Measurements from ENCODE around the gene CTCFL. TPM values are rescaled to one million over a fixed set of nuclear protein-coding genes. Genes with fewer than 3 reads are reported as not detected.
"Not testable (repeated sequence)": the region's sequence is repeated elsewhere in the genome, so short reads cannot be mapped to it uniquely, and the experiment has no call there.

CTCFL gene
- polyA plus RNA-seq, 3 donors from 2014 or later: not detected

GRCh38 chr20:57523782-57524181, 1.2 kb downstream of the CTCFL start:
- DNase-seq: no peak

DNA sequence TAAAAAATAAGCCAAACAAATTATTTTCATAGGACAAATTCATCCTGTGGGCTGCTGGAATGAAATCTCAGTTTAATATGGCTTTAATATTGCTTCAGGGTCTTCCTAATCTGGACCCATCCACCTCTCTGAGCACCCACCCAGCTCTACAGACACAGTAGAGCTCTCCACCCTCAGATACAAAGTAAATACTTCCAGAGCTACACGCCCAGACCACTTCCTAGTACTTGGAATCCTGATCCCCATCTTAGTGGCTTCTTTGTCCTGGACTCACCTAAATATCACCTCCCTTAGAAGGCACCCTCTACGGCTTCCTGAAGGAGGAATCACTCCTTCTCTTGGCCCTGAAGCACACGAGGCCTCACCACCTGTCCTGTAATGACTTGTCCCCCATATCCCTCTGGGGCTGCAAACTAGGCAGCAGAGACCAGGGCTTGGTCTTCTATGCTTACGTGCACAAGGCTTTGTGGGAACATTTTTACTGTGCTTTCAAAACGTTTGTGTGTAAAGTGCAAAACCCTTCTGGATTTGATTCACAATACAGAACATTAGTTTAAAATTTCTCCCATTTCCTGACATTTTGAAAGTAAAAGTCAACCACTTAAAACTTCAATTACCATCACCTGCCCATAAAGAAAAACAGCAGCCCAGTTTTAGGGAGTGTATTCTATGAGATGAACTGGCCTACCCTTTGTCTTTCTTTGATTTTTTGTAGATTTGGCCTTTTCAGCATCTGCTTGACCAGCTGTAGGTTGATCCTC, 2.4 kb downstream of the CTCFL start:
- DNase-seq: no peak
- Mint-ChIP-seq H3K27me3 (ENCODE audit: low read depth in 3 of 3) (peaks cover 0 to 3% (median 3%) of the 10 kb centered on the region in 3 donors), H3K4me3 (no peak overlapping the region), H3K4me1 (no peaks in the 10 kb centered on the region), H3K36me3 (no peaks in the 10 kb centered on the region), H3K27ac (no peak overlapping the region), H3K9me3 (no peaks in the 10 kb centered on the region)

More at GRCh38 chr20:57523782-57524181, 1.2 kb downstream of the CTCFL start:
- Mint-ChIP-seq H3K4me3 (no peak overlapping the region), H3K27me3 (ENCODE audit: low read depth in 3 of 3) (peaks cover 0 to 3% (median 3%) of the 10 kb centered on the region in 3 donors), H3K4me1 (no peaks in the 10 kb centered on the region), H3K36me3 (no peaks in the 10 kb centered on the region), H3K27ac (no peak overlapping the region), H3K9me3 (no peaks in the 10 kb centered on the region)

- Mint-ChIP-seq H3K27ac (no peak overlapping the region), H3K36me3 (no peaks in the 10 kb centered on the region), H3K9me3 (no peaks in the 10 kb centered on the region), H3K4me1 (no peaks in the 10 kb centered on the region), H3K27me3 (ENCODE audit: low read depth in 3 of 3) (peaks cover 0 to 8% (median 0%) of the 10 kb centered on the region in 3 donors), H3K4me3 (no peak overlapping the region)
- no peak for DNase-seq
Observed at GRCh38 chr20:57517904-57518303, 7.0 kb downstream of the CTCFL start.

GRCh38 chr20:57514273-57514751, 10.6 kb downstream of the CTCFL start:
- peaks cover 4 to 9% (median 8%) of the 10 kb centered on the region in 3 donors for H3K27me3 Mint-ChIP-seq (ENCODE audit: low read depth in 3 of 3)
- no peak overlapping the region for H3K27ac Mint-ChIP-seq
- H3K4me1 Mint-ChIP-seq: no peaks in the 10 kb centered on the region
- H3K4me3 Mint-ChIP-seq: no peak overlapping the region
- H3K36me3 Mint-ChIP-seq: no peaks in the 10 kb centered on the region
- no peaks in the 10 kb centered on the region for H3K9me3 Mint-ChIP-seq
- peak in 1 of 3 donors; percentile 6 for DNase-seq

DNA sequence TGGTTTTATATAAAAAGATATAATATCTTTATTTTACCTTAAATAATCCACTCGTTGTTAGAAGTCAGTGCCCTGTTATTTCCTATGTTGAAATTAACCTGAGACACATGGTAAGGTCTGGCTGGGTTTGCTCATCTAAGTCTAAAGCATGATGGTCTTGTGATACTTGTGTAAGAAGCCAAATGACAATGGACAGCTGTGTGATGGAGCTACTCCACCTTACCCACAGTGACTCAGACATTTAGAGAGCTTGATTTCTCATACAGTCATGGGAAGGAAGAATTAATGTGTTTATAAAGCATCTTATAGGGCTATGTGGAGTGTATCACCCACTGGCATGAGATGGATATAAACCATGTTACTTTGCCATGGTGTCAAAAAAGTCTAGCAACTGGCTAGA, 11.7 kb downstream of the CTCFL start:
- Mint-ChIP-seq H3K9me3 (no peaks in the 10 kb centered on the region), H3K4me1 (no peaks in the 10 kb centered on the region), H3K27me3 (ENCODE audit: low read depth in 3 of 3) (peaks cover 4 to 9% (median 8%) of the 10 kb centered on the region in 3 donors)

GRCh38 chr20:57512432-57512831, 12.5 kb downstream of the CTCFL start:
- Mint-ChIP-seq H3K4me3 (no peak overlapping the region), H3K36me3 (no peaks in the 10 kb centered on the region), H3K27ac (no peak overlapping the region), H3K27me3 (ENCODE audit: low read depth in 3 of 3) (peaks cover 7 to 9% (median 8%) of the 10 kb centered on the region in 3 donors), H3K9me3 (no peaks in the 10 kb centered on the region), H3K4me1 (no peaks in the 10 kb centered on the region)
- no peak for DNase-seq

More for the DNA sequence above, 11.7 kb downstream of the CTCFL start:
- no peak for DNase-seq
- H3K4me3 Mint-ChIP-seq: no peak overlapping the region
- no peaks in the 10 kb centered on the region for H3K36me3 Mint-ChIP-seq
- no peak overlapping the region for H3K27ac Mint-ChIP-seq

GRCh38 chr20:57511709-57512108, 13.2 kb downstream of the CTCFL start:
- not testable (repeated sequence) for DNase-seq; H3K4me1 Mint-ChIP-seq; H3K27me3 Mint-ChIP-seq (ENCODE audit: low read depth in 3 of 3); H3K9me3 Mint-ChIP-seq; H3K36me3 Mint-ChIP-seq; H3K4me3 Mint-ChIP-seq; H3K27ac Mint-ChIP-seq

DNA sequence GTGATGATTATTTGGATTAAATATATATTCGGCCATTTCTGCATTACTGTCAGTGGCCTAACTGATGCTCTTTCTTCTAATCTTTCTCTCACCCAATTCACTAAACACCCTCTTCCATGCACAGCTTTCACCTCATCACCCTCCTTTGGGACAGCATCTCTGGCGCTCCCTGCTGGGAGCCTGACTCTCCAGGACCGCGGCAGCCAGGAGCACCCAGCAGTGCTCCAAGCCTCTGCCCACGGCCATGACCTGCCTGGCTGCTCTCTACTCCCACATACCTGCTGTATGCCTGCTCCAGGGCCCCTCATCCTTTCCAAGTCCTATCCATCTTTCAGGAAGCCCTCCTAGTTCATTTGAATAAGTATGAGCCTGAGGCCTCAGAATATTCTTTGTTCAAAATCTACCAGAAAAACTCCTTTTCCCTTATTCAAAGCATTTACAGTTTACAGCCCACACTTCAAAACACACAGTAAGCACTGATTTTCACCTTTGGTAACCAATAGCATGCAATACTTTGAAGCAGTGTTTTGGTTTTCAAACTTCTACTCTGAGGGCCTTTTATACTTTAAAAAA, 15.2 kb downstream of the CTCFL start:
- Mint-ChIP-seq H3K9me3 (no peaks in the 10 kb centered on the region), H3K27me3 (ENCODE audit: low read depth in 3 of 3) (peaks cover 8 to 15% (median 9%) of the 10 kb centered on the region in 3 donors), H3K36me3 (no peaks in the 10 kb centered on the region), H3K4me1 (no peaks in the 10 kb centered on the region), H3K27ac (no peak overlapping the region), H3K4me3 (no peak overlapping the region)
- no peak for DNase-seq

- no peak overlapping the region for H3K4me3 Mint-ChIP-seq
- no peaks in the 10 kb centered on the region for H3K9me3 Mint-ChIP-seq
- no peaks in the 10 kb centered on the region for H3K36me3 Mint-ChIP-seq
- H3K27me3 Mint-ChIP-seq (ENCODE audit: low read depth in 3 of 3): peaks cover 8 to 16% (median 14%) of the 10 kb centered on the region in 3 donors
- no peak overlapping the region for H3K27ac Mint-ChIP-seq
- DNase-seq: no peak
- H3K4me1 Mint-ChIP-seq: no peaks in the 10 kb centered on the region
Observed at GRCh38 chr20:57508831-57509230, 16.1 kb downstream of the CTCFL start.

- Mint-ChIP-seq H3K4me1 (no peaks in the 10 kb centered on the region), H3K27ac (no peak overlapping the region), H3K9me3 (no peaks in the 10 kb centered on the region), H3K36me3 (no peaks in the 10 kb centered on the region), H3K4me3 (no peak overlapping the region), H3K27me3 (ENCODE audit: low read depth in 3 of 3) (peaks cover 8 to 18% (median 14%) of the 10 kb centered on the region in 3 donors)
- no peak for DNase-seq
Observed at GRCh38 chr20:57508381-57508780, 16.6 kb downstream of the CTCFL start.

GRCh38 chr20:57507477-57507876, 17.5 kb downstream of the CTCFL start:
- Mint-ChIP-seq H3K9me3 (no peaks in the 10 kb centered on the region), H3K4me3 (no peak overlapping the region), H3K4me1 (no peaks in the 10 kb centered on the region), H3K27ac (no peak overlapping the region), H3K27me3 (ENCODE audit: low read depth in 3 of 3) (peaks cover 8 to 22% (median 14%) of the 10 kb centered on the region in 3 donors), H3K36me3 (no peaks in the 10 kb centered on the region)
- no peak for DNase-seq

- Mint-ChIP-seq H3K36me3 (no peaks in the 10 kb centered on the region), H3K4me1 (no peaks in the 10 kb centered on the region), H3K9me3 (no peaks in the 10 kb centered on the region), H3K27me3 (ENCODE audit: low read depth in 3 of 3) (peaks cover 6 to 20% (median 11%) of the 10 kb centered on the region in 3 donors), H3K27ac (no peak overlapping the region), H3K4me3 (no peak overlapping the region)
- no peak for DNase-seq
Observed at GRCh38 chr20:57505979-57506378, 19.0 kb downstream of the CTCFL start.

GRCh38 chr20:57504411-57504810, 20.5 kb downstream of the CTCFL start:
- no peak overlapping the region for H3K4me3 Mint-ChIP-seq
- no peak for DNase-seq
- H3K4me1 Mint-ChIP-seq: no peaks in the 10 kb centered on the region
- no peaks in the 10 kb centered on the region for H3K9me3 Mint-ChIP-seq
- no peaks in the 10 kb centered on the region for H3K36me3 Mint-ChIP-seq
- H3K27ac Mint-ChIP-seq: no peak overlapping the region
- peaks cover 2 to 18% (median 15%) of the 10 kb centered on the region in 3 donors for H3K27me3 Mint-ChIP-seq (ENCODE audit: low read depth in 3 of 3)

GRCh38 chr20:57503035-57503658, 21.8 kb downstream of the CTCFL start:
- Mint-ChIP-seq H3K9me3 (no peaks in the 10 kb centered on the region), H3K27me3 (ENCODE audit: low read depth in 3 of 3) (peaks cover 2 to 23% (median 15%) of the 10 kb centered on the region in 3 donors), H3K4me3 (no peak overlapping the region), H3K4me1 (peaks cover 6% of the 10 kb centered on the region in 2 donors), H3K27ac (no peak overlapping the region), H3K36me3 (no peaks in the 10 kb centered on the region)
- DNase-seq: no peak
